SK-N-SH treated with all-trans-retinoic acid at 6 μM for 48 hours (cell line): Measurements from ENCODE around the gene SMIM10L2A.

Source experiments
- ATAC-seq: fragments of 200-7000 bp; cut with Tn5 transposase; 3 replicates; pipeline ENCODE4 v1.9.1; 2020; ENCODE audit warnings: mild to moderate bottlenecking, moderate library complexity
- ARNTL ChIP-seq: fragments of 450-650 bp; formaldehyde crosslinking; IDR thresholded peaks from 2 replicates; pipeline ENCODE4 v1.5.0; 2020; ENCODE audit warnings: low read depth, mild to moderate bottlenecking, moderate library complexity, borderline replicate concordance
- BACH2 ChIP-seq: fragments of 250-450 bp; sonication (Bioruptor Pico); IDR thresholded peaks from 2 replicates; pipeline ENCODE4 v1.9.0; 2021; ENCODE audit warnings: mild to moderate bottlenecking, borderline replicate concordance
- CREB5 ChIP-seq: fragments of 250-450 bp; sonication (Bioruptor Pico); IDR thresholded peaks from 2 replicates; pipeline ENCODE4 v1.5.1; 2020; ENCODE audit warnings: low read depth, mild to moderate bottlenecking, moderate library complexity
- CSDC2 ChIP-seq: fragments of 250-450 bp; sonication (Bioruptor Pico); IDR thresholded peaks from 2 replicates; pipeline ENCODE4 v1.5.0; 2020; ENCODE audit warnings: mild to moderate bottlenecking, moderate library complexity
- ESRRG ChIP-seq: fragments of 250-450 bp; sonication (Bioruptor Pico); IDR thresholded peaks from 2 replicates; pipeline ENCODE4 v1.6.1; 2021; ENCODE audit warnings: mild to moderate bottlenecking
- GLIS3 ChIP-seq: fragments of 250-450 bp; sonication (Bioruptor Pico); IDR thresholded peaks from 2 replicates; pipeline ENCODE4 v1.5.0; 2020; ENCODE audit warnings: mild to moderate bottlenecking, moderate library complexity
- OSR1 ChIP-seq: fragments of 250-450 bp; sonication (Bioruptor Pico); IDR thresholded peaks from 2 replicates; pipeline ENCODE4 v1.8.0; 2022; ENCODE audit warnings: moderate library complexity, mild to moderate bottlenecking, inconsistent platforms
- PATZ1 ChIP-seq: fragments of 250-450 bp; sonication (Bioruptor Pico); IDR thresholded peaks from 2 replicates; pipeline ENCODE4 v1.8.0; 2020; ENCODE audit warnings: mild to moderate bottlenecking, moderate library complexity, borderline replicate concordance
- PPARA ChIP-seq: fragments of 250-450 bp; sonication (Bioruptor Pico); IDR thresholded peaks from 2 replicates; pipeline ENCODE4 v1.5.0; 2020; ENCODE audit warnings: mild to moderate bottlenecking, borderline replicate concordance
- RARB ChIP-seq: fragments of 250-450 bp; sonication (Bioruptor Pico); IDR thresholded peaks from 2 replicates; pipeline ENCODE4 v1.8.0; 2021; ENCODE audit warnings: mild to moderate bottlenecking, moderate library complexity
- SNAI2 ChIP-seq: fragments of 250-450 bp; sonication (Bioruptor Pico); IDR thresholded peaks from 2 replicates; pipeline ENCODE4 v1.5.0; 2020; ENCODE audit warnings: mild to moderate bottlenecking, moderate library complexity
- TCF4 ChIP-seq: fragments of 250-450 bp; sonication (Bioruptor Pico); IDR thresholded peaks from 2 replicates; pipeline ENCODE4 v1.8.0; 2021; ENCODE audit warnings: mild to moderate bottlenecking, moderate library complexity, borderline replicate concordance
- TOX ChIP-seq: fragments of 250-450 bp; sonication (Bioruptor Pico); IDR thresholded peaks from 2 replicates; pipeline ENCODE4 v1.8.0; 2021; ENCODE audit warnings: mild to moderate bottlenecking, moderate library complexity, borderline replicate concordance
- ZC3H10 ChIP-seq: fragments of 250-450 bp; sonication (Bioruptor Pico); IDR thresholded peaks from 2 replicates; pipeline ENCODE4 v1.5.1; 2021; ENCODE audit warnings: mild to moderate bottlenecking, moderate library complexity
- ZFP30 ChIP-seq: fragments of 450-650 bp; formaldehyde crosslinking; IDR thresholded peaks from 2 replicates; pipeline ENCODE4 v1.5.0; 2022; ENCODE audit warnings: mild to moderate bottlenecking, moderate library complexity
- ZNF565 ChIP-seq: fragments of 450-650 bp; formaldehyde crosslinking; conservative IDR thresholded peaks from 2 replicates; pipeline ENCODE4 v1.5.0; 2020; ENCODE audit warnings: low read depth, mild to moderate bottlenecking, moderate library complexity
- ZNF8 ChIP-seq: fragments of 450-650 bp; formaldehyde crosslinking; IDR thresholded peaks from 2 replicates; pipeline ENCODE4 v1.5.0; 2020; ENCODE audit warnings: mild to moderate bottlenecking, moderate library complexity
- TF ChIP-seq, protein P1 (sequence below): fragments of 250-450 bp; sonication (Bioruptor Pico); IDR thresholded peaks from 2 replicates; pipeline ENCODE4 v1.8.0; 2021; ENCODE audit warnings: low read depth, mild to moderate bottlenecking, moderate library complexity, borderline replicate concordance
- TF ChIP-seq, protein P2 (sequence below): fragments of 250-450 bp; sonication (Bioruptor Pico); IDR thresholded peaks from 2 replicates; pipeline ENCODE4 v1.5.1; 2021; ENCODE audit warnings: mild to moderate bottlenecking, moderate library complexity

SMIM10L2A gene

DNA sequence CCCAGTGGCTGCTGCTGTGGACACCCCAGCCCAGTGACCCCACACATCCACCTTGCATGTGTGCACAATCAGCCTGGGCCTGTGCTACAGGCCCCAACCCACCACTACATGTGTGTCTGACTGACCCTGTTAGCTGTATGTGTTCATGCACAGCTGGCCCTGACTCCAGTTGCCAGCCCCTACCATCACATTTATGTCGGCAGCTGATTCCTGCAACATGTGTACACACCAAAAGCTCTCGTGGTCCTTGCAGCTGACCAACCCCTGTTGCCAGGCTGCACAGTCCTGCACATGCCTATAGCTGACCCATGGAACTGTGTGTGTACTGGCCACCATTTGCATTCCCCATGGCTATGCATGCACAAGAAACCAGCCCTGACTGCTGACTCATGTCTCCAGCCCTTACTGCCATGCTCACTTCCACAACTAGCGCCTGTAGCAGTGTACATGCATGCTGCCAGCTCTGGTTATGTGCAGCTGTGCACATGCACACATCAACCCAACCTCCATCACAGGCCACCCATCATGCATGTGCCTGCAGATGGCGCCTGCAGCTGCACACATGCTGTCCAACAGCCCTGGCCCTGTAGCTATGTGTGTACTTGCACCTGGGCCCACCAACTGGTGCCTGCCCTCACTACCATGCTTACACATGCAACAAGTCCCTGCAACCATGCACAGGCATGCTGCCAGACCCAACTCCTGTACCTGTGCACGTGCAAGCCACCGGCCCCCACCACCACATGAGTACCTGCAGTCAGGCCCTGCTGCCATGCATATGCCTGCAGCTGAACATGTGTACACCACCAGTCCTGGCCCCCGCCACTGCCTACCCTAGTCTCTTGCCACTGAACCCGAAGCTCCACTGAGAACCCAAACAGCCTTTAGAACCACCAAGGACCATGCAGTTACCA lies 28.1 kb downstream of the SMIM10L2A start:
- no peak for ATAC-seq

GRCh38 chrX:135453381-135453780 lies 31.6 kb downstream of the SMIM10L2A start:
- no peak for ATAC-seq
- TF ChIP-seq ZFP30 (CRISPR knock-in tag) (no peak), PATZ1 (CRISPR knock-in tag) (no peak), TCF4 (CRISPR knock-in tag) (no peak), SNAI2 (CRISPR knock-in tag) (no peak), ARNTL (CRISPR knock-in tag) (no peak), ZNF565 (CRISPR knock-in tag) (no peak), CREB5 (CRISPR knock-in tag) (no peak), PPARA (no peak), CSDC2 (CRISPR knock-in tag) (no peak), RARB (CRISPR knock-in tag) (no peak), BACH2 (no peak)

More for the DNA sequence above, 28.1 kb downstream of the SMIM10L2A start:
- TF ChIP-seq ESRRG (CRISPR knock-in tag) (no peak), GLIS3 (CRISPR knock-in tag) (no peak), OSR1 (CRISPR knock-in tag) (no peak), SNAI2 (CRISPR knock-in tag) (no peak), ZC3H10 (CRISPR knock-in tag) (no peak), ZNF8 (CRISPR knock-in tag) (no peak), PATZ1 (CRISPR knock-in tag) (no peak), BACH2 (no peak), TOX (CRISPR knock-in tag) (no peak)
- TF ChIP-seq, protein P1, sequence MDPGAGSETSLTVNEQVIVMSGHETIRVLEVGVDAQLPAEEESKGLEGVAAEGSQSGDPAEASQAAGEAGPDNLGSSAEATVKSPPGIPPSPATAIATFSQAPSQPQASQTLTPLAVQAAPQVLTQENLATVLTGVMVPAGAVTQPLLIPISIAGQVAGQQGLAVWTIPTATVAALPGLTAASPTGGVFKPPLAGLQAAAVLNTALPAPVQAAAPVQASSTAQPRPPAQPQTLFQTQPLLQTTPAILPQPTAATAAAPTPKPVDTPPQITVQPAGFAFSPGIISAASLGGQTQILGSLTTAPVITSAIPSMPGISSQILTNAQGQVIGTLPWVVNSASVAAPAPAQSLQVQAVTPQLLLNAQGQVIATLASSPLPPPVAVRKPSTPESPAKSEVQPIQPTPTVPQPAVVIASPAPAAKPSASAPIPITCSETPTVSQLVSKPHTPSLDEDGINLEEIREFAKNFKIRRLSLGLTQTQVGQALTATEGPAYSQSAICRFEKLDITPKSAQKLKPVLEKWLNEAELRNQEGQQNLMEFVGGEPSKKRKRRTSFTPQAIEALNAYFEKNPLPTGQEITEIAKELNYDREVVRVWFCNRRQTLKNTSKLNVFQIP (CRISPR knock-in tag), result no peak

GRCh38 chrX:135454816-135455215 lies 33.1 kb downstream of the SMIM10L2A start:
- no peak for ATAC-seq
- TF ChIP-seq PATZ1 (CRISPR knock-in tag), result no peak
- TF ChIP-seq, protein P2, sequence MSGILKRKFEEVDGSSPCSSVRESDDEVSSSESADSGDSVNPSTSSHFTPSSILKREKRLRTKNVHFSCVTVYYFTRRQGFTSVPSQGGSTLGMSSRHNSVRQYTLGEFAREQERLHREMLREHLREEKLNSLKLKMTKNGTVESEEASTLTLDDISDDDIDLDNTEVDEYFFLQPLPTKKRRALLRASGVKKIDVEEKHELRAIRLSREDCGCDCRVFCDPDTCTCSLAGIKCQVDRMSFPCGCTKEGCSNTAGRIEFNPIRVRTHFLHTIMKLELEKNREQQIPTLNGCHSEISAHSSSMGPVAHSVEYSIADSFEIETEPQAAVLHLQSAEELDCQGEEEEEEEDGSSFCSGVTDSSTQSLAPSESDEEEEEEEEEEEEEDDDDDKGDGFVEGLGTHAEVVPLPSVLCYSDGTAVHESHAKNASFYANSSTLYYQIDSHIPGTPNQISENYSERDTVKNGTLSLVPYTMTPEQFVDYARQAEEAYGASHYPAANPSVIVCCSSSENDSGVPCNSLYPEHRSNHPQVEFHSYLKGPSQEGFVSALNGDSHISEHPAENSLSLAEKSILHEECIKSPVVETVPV, result no peak
- TF ChIP-seq TCF4 (CRISPR knock-in tag), result no peak
- no peak for TF ChIP-seq SNAI2 (CRISPR knock-in tag)
- TF ChIP-seq CSDC2 (CRISPR knock-in tag), result no peak
- TF ChIP-seq, protein P1 (CRISPR knock-in tag), result no peak
- no peak for TF ChIP-seq TOX (CRISPR knock-in tag)
- no peak for TF ChIP-seq ZFP30 (CRISPR knock-in tag)
- no peak for TF ChIP-seq GLIS3 (CRISPR knock-in tag)
- TF ChIP-seq CREB5 (CRISPR knock-in tag), result no peak
